ENCODE results near the gene TEKT5.

Gene TEKT5

GRCh38 chr16:10668322-10669045, 26.2 kb downstream of the TEKT5 start:
- Histone ChIP-seq H3K4me3 (ENCODE audit: low read depth in 1 of 2, low read length in 1 of 2) (no peak overlapping the region), H3K27ac (no peak overlapping the region), H3K27me3 (no peaks in the 10 kb centered on the region), H3K36me3 (no peaks in the 10 kb centered on the region), H3K9me3 (no peaks in the 10 kb centered on the region), H3K4me1 (ENCODE audit: control insufficient read depth in 1 of 2, insufficient read depth in 1 of 2, low read depth in 1 of 2, low read length in 1 of 2) (no peaks in the 10 kb centered on the region)
- TF ChIP-seq CTCF (IDR thresholded peaks at IDR 0.05): no peak

GRCh38 chr16:10667239-10667638, 27.5 kb downstream of the TEKT5 start:
- no peak for TF ChIP-seq CTCF (IDR thresholded peaks at IDR 0.05)
- Histone ChIP-seq H3K4me3 (ENCODE audit: low read depth in 1 of 2, low read length in 1 of 2) (no peak overlapping the region), H3K27ac (no peak overlapping the region), H3K9me3 (no peaks in the 10 kb centered on the region), H3K4me1 (ENCODE audit: control insufficient read depth in 1 of 2, insufficient read depth in 1 of 2, low read depth in 1 of 2, low read length in 1 of 2) (no peaks in the 10 kb centered on the region), H3K27me3 (no peaks in the 10 kb centered on the region), H3K36me3 (no peaks in the 10 kb centered on the region)

GRCh38 chr16:10666291-10666690, 28.4 kb downstream of the TEKT5 start:
- Histone ChIP-seq H3K4me1 (ENCODE audit: control insufficient read depth in 1 of 2, insufficient read depth in 1 of 2, low read depth in 1 of 2, low read length in 1 of 2) (no peaks in the 10 kb centered on the region), H3K27me3 (no peaks in the 10 kb centered on the region), H3K9me3 (no peaks in the 10 kb centered on the region), H3K36me3 (no peaks in the 10 kb centered on the region), H3K4me3 (ENCODE audit: low read depth in 1 of 2, low read length in 1 of 2) (no peak overlapping the region), H3K27ac (no peak overlapping the region)
- no peak for TF ChIP-seq CTCF (IDR thresholded peaks at IDR 0.05)

GRCh38 chr16:10665166-10665565, 29.6 kb downstream of the TEKT5 start:
- no peaks in the 10 kb centered on the region for H3K27me3 ChIP-seq
- no peaks in the 10 kb centered on the region for H3K4me1 ChIP-seq (ENCODE audit: control insufficient read depth in 1 of 2, insufficient read depth in 1 of 2, low read depth in 1 of 2, low read length in 1 of 2)
- H3K9me3 ChIP-seq: no peaks in the 10 kb centered on the region
- H3K36me3 ChIP-seq: no peaks in the 10 kb centered on the region
- no peak overlapping the region for H3K4me3 ChIP-seq (ENCODE audit: low read depth in 1 of 2, low read length in 1 of 2)
- no peak for TF ChIP-seq CTCF (IDR thresholded peaks at IDR 0.05)
- H3K27ac ChIP-seq: no peak overlapping the region

- H3K27ac ChIP-seq: no peak overlapping the region
- H3K36me3 ChIP-seq: no peaks in the 10 kb centered on the region
- no peak for TF ChIP-seq CTCF (IDR thresholded peaks at IDR 0.05)
- H3K27me3 ChIP-seq: no peaks in the 10 kb centered on the region
- no peak overlapping the region for H3K4me3 ChIP-seq (ENCODE audit: low read depth in 1 of 2, low read length in 1 of 2)
- H3K9me3 ChIP-seq: no peaks in the 10 kb centered on the region
- no peaks in the 10 kb centered on the region for H3K4me1 ChIP-seq (ENCODE audit: control insufficient read depth in 1 of 2, insufficient read depth in 1 of 2, low read depth in 1 of 2, low read length in 1 of 2)
Observed at GRCh38 chr16:10664720-10665126, 30.0 kb downstream of the TEKT5 start.
